K562 (cell line): ENCODE measurements around the gene SKIDA1. TPM values are rescaled to one million over a fixed set of nuclear protein-coding genes. Genes with fewer than 3 reads are reported as not detected.

ENCODE experiments used
- BCL6 ChIP-seq: fragments of 250-450 bp; sonication (Bioruptor Pico); IDR thresholded peaks from 2 replicates; pipeline ENCODE4 v1.4.0; 2020
- ESRRA ChIP-seq: fragments of 450-650 bp; IDR thresholded peaks from 2 replicates; pipeline ENCODE4 v1.6.1; 2014; ENCODE audit warnings: low read depth, mild to moderate bottlenecking, moderate library complexity, borderline replicate concordance
- FOXK1 ChIP-seq: sonication (generic); formaldehyde crosslinking; IDR thresholded peaks from 2 replicates; pipeline ENCODE4 v1.8.0; 2022; ENCODE audit warnings: missing genetic modification reagents, mild to moderate bottlenecking, borderline replicate concordance
- HMG20A ChIP-seq: fragments of 450-650 bp; formaldehyde crosslinking; conservative IDR thresholded peaks from 2 replicates; pipeline ENCODE4 v1.4.0; 2020; ENCODE audit warnings: mild to moderate bottlenecking, mixed read lengths
- HNRNPK ChIP-seq: fragments of 200-400 bp; formaldehyde crosslinking; IDR thresholded peaks from one replicate; pipeline ENCODE4 v1.6.1; 2018; ENCODE audit warnings: mild to moderate bottlenecking, low read depth, low read length; ENCODE audit not compliant: poor library complexity, severe bottlenecking
- KLF13 ChIP-seq: fragments of 450-650 bp; IDR thresholded peaks from 2 replicates; pipeline ENCODE4 v1.6.1; 2016; ENCODE audit warnings: missing genetic modification characterization, low read depth, mild to moderate bottlenecking, missing compliant biosample characterization, moderate library complexity, borderline replicate concordance
- MYC ChIP-seq, 2 experiments: fragments of 250-450 bp in 1 of 2; sonication (Bioruptor Pico) in 1 of 2; IDR thresholded peaks; 2 replicates each; pipeline versions ENCODE4 v1.5.1 to v1.6.1; 2012 to 2021; ENCODE audit warnings: low read depth in 2 of 2, borderline replicate concordance in 1 of 2, improper control_type of control experiment in 1 of 2, low read length in 1 of 2, mild to moderate bottlenecking in 1 of 2, moderate library complexity in 1 of 2
- NCOA6 ChIP-seq: fragments of 450-650 bp; IDR thresholded peaks from 2 replicates; pipeline ENCODE4 v1.6.1; 2017; ENCODE audit warnings: mild to moderate bottlenecking
- NRF1 ChIP-seq, 2 experiments: fragments of 450-650 bp; IDR thresholded peaks in 1 of 2; conservative IDR thresholded peaks in 1 of 2; 2 replicates each; pipeline ENCODE4 v1.6.1; 2014; ENCODE audit warnings: mild to moderate bottlenecking in 2 of 2
- RBFOX2 ChIP-seq: fragments of 200-400 bp; formaldehyde crosslinking; IDR thresholded peaks from 2 replicates; pipeline ENCODE4 v1.6.1; 2017; ENCODE audit warnings: low read depth, mild to moderate bottlenecking, low read length, moderate library complexity
- SMAD1 ChIP-seq: fragments of 150-350 bp; IDR thresholded peaks from 2 replicates; pipeline ENCODE4 v1.6.1; 2014; ENCODE audit warnings: low read length, low read depth; ENCODE audit not compliant: partially characterized antibody
- TFAM ChIP-seq: fragments of 250-450 bp; sonication (Bioruptor Pico); conservative IDR thresholded peaks from 2 replicates; pipeline ENCODE4 v1.5.0; 2021; ENCODE audit warnings: mild to moderate bottlenecking, moderate library complexity
- TRIM24 ChIP-seq, 2 experiments: fragments of 450-650 bp; IDR thresholded peaks; 2 replicates each; pipeline ENCODE4 v1.6.1; 2016
- USF2 ChIP-seq: sonication (generic); formaldehyde crosslinking; IDR thresholded peaks from 2 replicates; pipeline ENCODE4 v1.5.0; 2020; ENCODE audit warnings: missing genetic modification reagents
- ZEB2 ChIP-seq: fragments of 450-650 bp; IDR thresholded peaks from 2 replicates; pipeline ENCODE4 v1.6.1; 2016
- ZKSCAN8 ChIP-seq: fragments of 200-800 bp; sonication (Bioruptor generic); IDR thresholded peaks from 2 replicates; pipeline ENCODE4 v1.6.1; 2016; ENCODE audit warnings: missing genetic modification characterization, missing compliant biosample characterization
- ZNF263 ChIP-seq: sonication (generic); formaldehyde crosslinking; IDR thresholded peaks from 2 replicates; pipeline ENCODE4 v1.8.0; 2022; ENCODE audit warnings: mild to moderate bottlenecking, missing genetic modification reagents, borderline replicate concordance
- polyA plus RNA-seq, 8 experiments: library from polyadenylated mRNA; depleted of rRNA in 4 of 8; stranded (reverse) in 5 of 8; unstranded in 3 of 8; fragments of >200 nt; fragmentation: Nextera tagmentation in 2 of 8; fragmentation: Illumina TruSeq in 1 of 8; extraction: Ambion mirVana in 2 of 8; extraction: Trizol in 1 of 8; gene quantifications; 2 replicates each; pipeline versions ENCODE4 v1.2.1 to v1.2.3, GENCODE V29; 2011 to 2014; ENCODE audit warnings: inconsistent platforms in 1 of 8, missing spikeins in 1 of 8
- total RNA-seq, 7 experiments: library from RNA; depleted of rRNA in 6 of 7; stranded (reverse); fragments of >200 nt in 6 of 7; fragmentation: Illumina TruSeq in 2 of 7; extraction: Trizol in 2 of 7; gene quantifications; 2 replicates each; pipeline versions ENCODE4 v1.2.1 to v1.2.3, GENCODE V29; 2011 to 2021; ENCODE audit warnings: low replicate concordance in 1 of 7
- TF ChIP-seq, protein P1 (sequence below): fragments of 450-650 bp; IDR thresholded peaks from 2 replicates; pipeline ENCODE4 v1.6.1; 2017; ENCODE audit warnings: mild to moderate bottlenecking, moderate library complexity
- TF ChIP-seq, protein P2 (sequence below): fragments of 200-800 bp; sonication (Bioruptor generic); IDR thresholded peaks from 2 replicates; pipeline ENCODE4 v1.6.1; 2017; ENCODE audit warnings: missing genetic modification characterization, missing compliant biosample characterization
- TF ChIP-seq, protein P3 (sequence below): sonication (generic); formaldehyde crosslinking; IDR thresholded peaks from 2 replicates; pipeline ENCODE4 v1.8.1; 2023; ENCODE audit warnings: mild to moderate bottlenecking, missing genetic modification reagents
- TF ChIP-seq, protein P4 (sequence below): fragments of 450-650 bp; IDR thresholded peaks from 2 replicates; pipeline ENCODE4 v1.6.1; 2016; ENCODE audit warnings: low read depth, mild to moderate bottlenecking, moderate library complexity

SKIDA1 gene
- total and polyA plus RNA-seq, 9 of the 15 experiments (the other 6 are each of a cell fraction or from before 2014, with no cell fraction given): 0.05 to 1.1 (median 0.42) TPM

DNA sequence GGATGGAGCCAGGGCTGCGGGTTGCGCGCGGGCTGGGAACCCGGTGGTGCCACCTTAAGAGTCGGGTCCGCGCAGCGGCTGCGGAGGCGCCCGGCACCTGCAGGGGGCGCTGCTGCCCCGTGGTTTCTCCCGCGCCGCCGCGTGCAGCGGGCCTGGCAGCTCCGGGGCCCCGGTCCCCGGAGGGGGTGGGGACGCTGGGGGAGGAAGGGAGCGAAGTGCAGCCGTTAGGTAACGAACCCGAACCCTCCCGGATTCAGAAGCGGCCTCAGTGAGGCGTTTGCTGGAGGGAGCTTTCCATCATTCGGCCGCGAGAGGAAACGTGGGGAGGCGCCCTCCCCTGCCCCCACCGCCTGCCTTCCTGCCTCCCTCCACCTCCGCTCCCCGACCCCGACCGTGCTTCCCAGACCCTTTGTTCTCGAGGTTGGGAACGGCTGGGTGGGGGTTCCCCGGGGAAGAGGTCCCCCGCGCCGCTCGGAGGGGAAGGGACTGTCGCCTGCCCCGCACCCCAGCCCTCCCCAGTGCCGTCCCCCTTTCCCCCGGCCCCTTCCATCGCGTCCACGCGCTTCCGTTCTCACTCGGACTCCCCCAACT is 29.6 kb downstream of the SKIDA1 start (continued):
- TF ChIP-seq USF2 (CRISPR knock-in tag) (no peak), HNRNPK (peak; percentile 72), TRIM24 (IDR thresholded peaks at IDR 0.05) (peak in 1 of 2 experiments; percentile 40; a peak in 1 of 4 replicates), ZKSCAN8 (CRISPR knock-in tag) (no peak), ESRRA (peak; percentile 49; the same call in 1 of the 2 replicates), ZNF263 (peak; percentile 43; the same call in 1 of the 2 replicates), MYC (IDR thresholded peaks at IDR 0.05; ENCODE audit: low read depth, low read length) (peak; percentile 97), MYC (CRISPR knock-in tag; IDR thresholded peaks at IDR 0.05; ENCODE audit: borderline replicate concordance, low read depth) (no peak), SMAD1 (no peak), BCL6 (CRISPR knock-in tag) (no peak), RBFOX2 (peak; percentile 68), ZEB2 (no peak), HMG20A (CRISPR knock-in tag) (no peak), TFAM (CRISPR knock-in tag) (no peak), FOXK1 (CRISPR knock-in tag) (no peak), NRF1 (conservative IDR thresholded peaks at IDR 0.05 in 1 of 2, IDR thresholded peaks at IDR 0.05 in 1 of 2) (peak; percentile 29 to 51; a peak in 3 of 4 replicates), KLF13 (tag) (peak; percentile 74), NCOA6 (no peak)
- TF ChIP-seq, protein P1, sequence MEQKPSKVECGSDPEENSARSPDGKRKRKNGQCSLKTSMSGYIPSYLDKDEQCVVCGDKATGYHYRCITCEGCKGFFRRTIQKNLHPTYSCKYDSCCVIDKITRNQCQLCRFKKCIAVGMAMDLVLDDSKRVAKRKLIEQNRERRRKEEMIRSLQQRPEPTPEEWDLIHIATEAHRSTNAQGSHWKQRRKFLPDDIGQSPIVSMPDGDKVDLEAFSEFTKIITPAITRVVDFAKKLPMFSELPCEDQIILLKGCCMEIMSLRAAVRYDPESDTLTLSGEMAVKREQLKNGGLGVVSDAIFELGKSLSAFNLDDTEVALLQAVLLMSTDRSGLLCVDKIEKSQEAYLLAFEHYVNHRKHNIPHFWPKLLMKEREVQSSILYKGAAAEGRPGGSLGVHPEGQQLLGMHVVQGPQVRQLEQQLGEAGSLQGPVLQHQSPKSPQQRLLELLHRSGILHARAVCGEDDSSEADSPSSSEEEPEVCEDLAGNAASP: no peak
- TF ChIP-seq, protein P2, sequence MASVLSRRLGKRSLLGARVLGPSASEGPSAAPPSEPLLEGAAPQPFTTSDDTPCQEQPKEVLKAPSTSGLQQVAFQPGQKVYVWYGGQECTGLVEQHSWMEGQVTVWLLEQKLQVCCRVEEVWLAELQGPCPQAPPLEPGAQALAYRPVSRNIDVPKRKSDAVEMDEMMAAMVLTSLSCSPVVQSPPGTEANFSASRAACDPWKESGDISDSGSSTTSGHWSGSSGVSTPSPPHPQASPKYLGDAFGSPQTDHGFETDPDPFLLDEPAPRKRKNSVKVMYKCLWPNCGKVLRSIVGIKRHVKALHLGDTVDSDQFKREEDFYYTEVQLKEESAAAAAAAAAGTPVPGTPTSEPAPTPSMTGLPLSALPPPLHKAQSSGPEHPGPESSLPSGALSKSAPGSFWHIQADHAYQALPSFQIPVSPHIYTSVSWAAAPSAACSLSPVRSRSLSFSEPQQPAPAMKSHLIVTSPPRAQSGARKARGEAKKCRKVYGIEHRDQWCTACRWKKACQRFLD (CRISPR knock-in tag): no peak
- TF ChIP-seq, protein P3, sequence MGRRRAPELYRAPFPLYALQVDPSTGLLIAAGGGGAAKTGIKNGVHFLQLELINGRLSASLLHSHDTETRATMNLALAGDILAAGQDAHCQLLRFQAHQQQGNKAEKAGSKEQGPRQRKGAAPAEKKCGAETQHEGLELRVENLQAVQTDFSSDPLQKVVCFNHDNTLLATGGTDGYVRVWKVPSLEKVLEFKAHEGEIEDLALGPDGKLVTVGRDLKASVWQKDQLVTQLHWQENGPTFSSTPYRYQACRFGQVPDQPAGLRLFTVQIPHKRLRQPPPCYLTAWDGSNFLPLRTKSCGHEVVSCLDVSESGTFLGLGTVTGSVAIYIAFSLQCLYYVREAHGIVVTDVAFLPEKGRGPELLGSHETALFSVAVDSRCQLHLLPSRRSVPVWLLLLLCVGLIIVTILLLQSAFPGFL: no peak
- TF ChIP-seq, protein P4, sequence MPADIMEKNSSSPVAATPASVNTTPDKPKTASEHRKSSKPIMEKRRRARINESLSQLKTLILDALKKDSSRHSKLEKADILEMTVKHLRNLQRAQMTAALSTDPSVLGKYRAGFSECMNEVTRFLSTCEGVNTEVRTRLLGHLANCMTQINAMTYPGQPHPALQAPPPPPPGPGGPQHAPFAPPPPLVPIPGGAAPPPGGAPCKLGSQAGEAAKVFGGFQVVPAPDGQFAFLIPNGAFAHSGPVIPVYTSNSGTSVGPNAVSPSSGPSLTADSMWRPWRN: no peak
